HCEC 1CT (cell line): ENCODE results near the gene SELENOF.
"Not testable (repeated sequence)": the region's sequence is repeated elsewhere in the genome, so short reads cannot be mapped to it uniquely, and the experiment has no call there.

Experiments used
- DNase-seq: peaks from one replicate; pipeline ENCODE4 v3.0.0-alpha.2; 2017

The SELENOF gene

GRCh38 chr1:86856196-86856595 lies 57.7 kb downstream of the SELENOF start:
- no peak for DNase-seq

- no peak for DNase-seq
These were observed 59.6 kb downstream of the SELENOF start for GRCh38 chr1:86854352-86854751.

GRCh38 chr1:86852782-86853408 lies 61.0 kb downstream of the SELENOF start:
- no peak for DNase-seq

- DNase-seq, result no peak
These were observed 61.6 kb downstream of the SELENOF start for GRCh38 chr1:86852289-86852688.

- no peak for DNase-seq
These were observed 64.2 kb downstream of the SELENOF start for GRCh38 chr1:86849756-86850155.

- DNase-seq, result no peak
These were observed 65.3 kb downstream of the SELENOF start for GRCh38 chr1:86848654-86849053.

- peak; percentile 94 for DNase-seq
These were observed 67.7 kb downstream of the SELENOF start for GRCh38 chr1:86846164-86846647.

- no peak for DNase-seq
These were observed 68.4 kb downstream of the SELENOF start for GRCh38 chr1:86845514-86845913.

- peak; percentile 70 for DNase-seq
These were observed 72.8 kb downstream of the SELENOF start for GRCh38 chr1:86841116-86841515.

GRCh38 chr1:86833461-86834215 lies 80.3 kb downstream of the SELENOF start:
- DNase-seq, result peak; percentile 93

GRCh38 chr1:86832433-86832832 lies 81.5 kb downstream of the SELENOF start:
- DNase-seq, result no peak

GRCh38 chr1:86829321-86829720 lies 84.6 kb downstream of the SELENOF start:
- no peak for DNase-seq

GRCh38 chr1:86828024-86828423 lies 85.9 kb downstream of the SELENOF start:
- DNase-seq, result no peak

- no peak for DNase-seq
These were observed 87.1 kb downstream of the SELENOF start for GRCh38 chr1:86826856-86827255.

- no peak for DNase-seq
These were observed 88.6 kb downstream of the SELENOF start for GRCh38 chr1:86825319-86825718.

- no peak for DNase-seq
These were observed 90.0 kb downstream of the SELENOF start for GRCh38 chr1:86823821-86824500.

- no peak for DNase-seq
These were observed 90.5 kb downstream of the SELENOF start for GRCh38 chr1:86823386-86823785.

- no peak for DNase-seq
These were observed 91.5 kb downstream of the SELENOF start for GRCh38 chr1:86822459-86822858.

GRCh38 chr1:86821956-86822355 lies 92.0 kb downstream of the SELENOF start:
- no peak for DNase-seq

- not testable (repeated sequence) for DNase-seq
These were observed 94.0 kb downstream of the SELENOF start for GRCh38 chr1:86819970-86820369.

GRCh38 chr1:86817246-86817826 lies 96.6 kb downstream of the SELENOF start:
- DNase-seq, result not testable (repeated sequence)

- DNase-seq, result not testable (repeated sequence)
These were observed 99.8 kb downstream of the SELENOF start for GRCh38 chr1:86814118-86814517.
